ENCODE data around the gene FOXK2.

DNA sequence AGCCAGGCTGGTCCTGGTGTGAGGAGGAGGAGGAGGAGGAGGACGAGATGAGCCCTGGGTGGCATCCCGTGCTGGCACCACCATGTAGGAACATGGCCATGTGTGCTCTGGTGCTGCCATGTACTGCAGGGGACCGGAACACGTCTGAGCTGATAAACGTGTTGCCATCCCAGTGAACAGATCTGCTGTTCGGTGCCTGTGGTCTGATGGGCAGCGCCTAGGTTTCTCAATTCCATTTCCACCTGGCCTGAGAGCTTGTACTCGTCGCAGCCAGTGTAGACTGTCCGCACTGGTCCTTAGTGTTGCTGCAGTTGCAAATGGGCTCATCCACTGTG lies 28.4 kb upstream of the FOXK2 start:
- TF ChIP-seq, protein P1, sequence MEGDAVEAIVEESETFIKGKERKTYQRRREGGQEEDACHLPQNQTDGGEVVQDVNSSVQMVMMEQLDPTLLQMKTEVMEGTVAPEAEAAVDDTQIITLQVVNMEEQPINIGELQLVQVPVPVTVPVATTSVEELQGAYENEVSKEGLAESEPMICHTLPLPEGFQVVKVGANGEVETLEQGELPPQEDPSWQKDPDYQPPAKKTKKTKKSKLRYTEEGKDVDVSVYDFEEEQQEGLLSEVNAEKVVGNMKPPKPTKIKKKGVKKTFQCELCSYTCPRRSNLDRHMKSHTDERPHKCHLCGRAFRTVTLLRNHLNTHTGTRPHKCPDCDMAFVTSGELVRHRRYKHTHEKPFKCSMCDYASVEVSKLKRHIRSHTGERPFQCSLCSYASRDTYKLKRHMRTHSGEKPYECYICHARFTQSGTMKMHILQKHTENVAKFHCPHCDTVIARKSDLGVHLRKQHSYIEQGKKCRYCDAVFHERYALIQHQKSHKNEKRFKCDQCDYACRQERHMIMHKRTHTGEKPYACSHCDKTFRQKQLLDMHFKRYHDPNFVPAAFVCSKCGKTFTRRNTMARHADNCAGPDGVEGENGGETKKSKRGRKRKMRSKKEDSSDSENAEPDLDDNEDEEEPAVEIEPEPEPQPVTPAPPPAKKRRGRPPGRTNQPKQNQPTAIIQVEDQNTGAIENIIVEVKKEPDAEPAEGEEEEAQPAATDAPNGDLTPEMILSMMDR (IDR thresholded peaks at IDR 0.05), result no peak
- no peak for TF ChIP-seq POLR2A (IDR thresholded peaks at IDR 0.05)
